Measurements from ENCODE around the gene PRPF19. TPM values are rescaled to one million over a fixed set of nuclear protein-coding genes. Genes with fewer than 3 reads are reported as not detected.

Gene PRPF19
- total and polyA plus RNA-seq, 2 of the 13 experiments (the other 11 are each of a cell fraction or from before 2014, with no cell fraction given), result 27.4 to 91.1 TPM

- no peak for TF ChIP-seq PAX8 (CRISPR knock-in tag; IDR thresholded peaks at IDR 0.05; ENCODE audit: borderline replicate concordance)
- no peak for TF ChIP-seq CBX2 (IDR thresholded peaks at IDR 0.05; ENCODE audit: low read depth, low read length)
- TF ChIP-seq CBX2 (CRISPR knock-in tag; IDR thresholded peaks at IDR 0.05; ENCODE audit: low read depth), result no peak
- no peak for TF ChIP-seq NFE2L2 (IDR thresholded peaks at IDR 0.05; ENCODE audit: low read length)
- TF ChIP-seq ZNF512B (CRISPR knock-in tag; IDR thresholded peaks at IDR 0.05; ENCODE audit: borderline replicate concordance), result no peak
- no peak for TF ChIP-seq ZBTB43 (CRISPR knock-in tag; conservative IDR thresholded peaks at IDR 0.05)
- TF ChIP-seq NONO (IDR thresholded peaks at IDR 0.05), result no peak
- TF ChIP-seq NONO (CRISPR knock-in tag; conservative IDR thresholded peaks at IDR 0.05), result peak; percentile 84
- TF ChIP-seq SRSF1 (optimal IDR thresholded peaks at IDR 0.05; ENCODE audit: low read depth, low read length), result no peak
- peak in 1 of 2 experiments; percentile 63; a peak in 2 of 4 replicates for TF ChIP-seq ATF4 (CRISPR knock-in tag; IDR thresholded peaks at IDR 0.05)
- no peak for TF ChIP-seq ZNF205 (CRISPR knock-in tag; IDR thresholded peaks at IDR 0.05)
- no peak for TF ChIP-seq ZNF776 (CRISPR knock-in tag; IDR thresholded peaks at IDR 0.05)
- TF ChIP-seq RBM39 (IDR thresholded peaks at IDR 0.05; ENCODE audit: low read depth, low read length, poor library complexity, severe bottlenecking), result no peak
- TF ChIP-seq GMEB2 (CRISPR knock-in tag; IDR thresholded peaks at IDR 0.05; ENCODE audit: low read depth), result no peak
- TF ChIP-seq AHDC1 (CRISPR knock-in tag; IDR thresholded peaks at IDR 0.05; ENCODE audit: borderline replicate concordance), result no peak
- no peak for TF ChIP-seq BHLHE40 (IDR thresholded peaks at IDR 0.05; ENCODE audit: low read length)
Measured at GRCh38 chr11:60906132-60906972, at the start of gene PRPF19 (continued).

All from HepG2 (cell line).